HCT116 (cell line): ENCODE measurements around the gene WNT1. TPM values are rescaled to one million over a fixed set of nuclear protein-coding genes. Genes with fewer than 3 reads are reported as not detected.
A peak's percentile ranks its signal among the peaks of the same experiment; 100 is the strongest.

Source experiments
- ATAC-seq: fragments of 200-7000 bp; cut with Tn5 transposase; 2 replicates; pipeline ENCODE4 v1.9.1; 2020; ENCODE audit warnings: mild to moderate bottlenecking, moderate library complexity
- BruUV-seq: library from RNA; stranded (reverse); fragments of 400-500 nt; replicated peaks from 2 replicates; lab custom pipeline; 2021; lab: Mats Ljungman, UMichigan
- CTCF ChIA-PET: fragments of 300-600 bp; sonication (Branson Sonifier 250); formaldehyde crosslinking; loops from one replicate; lab custom pipeline; 2021; ENCODE audit warnings: antibody characterized with exemption; lab: Charles Lee
- POLR2A ChIA-PET: fragments of 300-600, 350-600 bp; sonication (Branson Sonifier 250); formaldehyde crosslinking; loops from one replicate; lab custom pipeline; 2021; ENCODE audit warnings: antibody characterized with exemption; lab: Charles Lee
- RAD21 ChIA-PET, 2 experiments: fragments of 300-600 bp; sonication (Branson Sonifier 250); formaldehyde crosslinking; loops; one replicate each; lab custom pipeline; 2023; ENCODE audit warnings: low total read pairs in 2 of 2; ENCODE audit not compliant: uncharacterized antibody in 2 of 2, unreplicated experiment in 2 of 2, low non-redundant PET in 1 of 2; lab: Charles Lee
- DNase-seq: peaks from one replicate; pipeline ENCODE4 v3.0.0-alpha.2; 2010; ENCODE audit warnings: low read depth, low spot score
- H2AFZ ChIP-seq: fragments of 200-600 bp; shearing (Covaris generic), sonication (generic); 2 replicates; pipeline ENCODE4 v1.6.1; 2017; ENCODE audit warnings: low read depth, mixed run types, mixed read lengths, antibody characterized with exemption, low read length; ENCODE audit not compliant: poor library complexity, severe bottlenecking
- H3K27ac ChIP-seq: 2 replicates; pipeline ENCODE4 v1.5.1; 2012; ENCODE audit warnings: low read depth, low read length
- H3K27me3 ChIP-seq: fragments of 200-600 bp; sonication (generic); 2 replicates; pipeline ENCODE4 v1.6.1; 2016; ENCODE audit warnings: mixed run types, low read length, mixed read lengths; ENCODE audit not compliant: insufficient read depth
- H3K36me3 ChIP-seq, 2 experiments: fragments of 200-500 bp in 1 of 2; fragments of 200-600 bp in 1 of 2; sonication (Bioruptor generic) in 1 of 2; sonication (generic) in 1 of 2; 2 replicates each; pipeline versions ENCODE4 v1.5.1 to v1.6.1; 2014 to 2016; ENCODE audit warnings: low read length in 2 of 2, inconsistent platforms in 1 of 2, mixed read lengths in 1 of 2, mixed run types in 1 of 2; ENCODE audit not compliant: insufficient read depth in 2 of 2, control insufficient read depth in 1 of 2
- H3K4me1 ChIP-seq, 2 experiments: fragments of 200-600 bp in 1 of 2; sonication (generic) in 1 of 2; 2 replicates each; pipeline versions ENCODE4 v1.5.1 to v1.6.1; 2012 to 2017; ENCODE audit warnings: low read length in 2 of 2, inconsistent platforms in 1 of 2, mild to moderate bottlenecking in 1 of 2, mixed read lengths in 1 of 2, mixed run types in 1 of 2, moderate library complexity in 1 of 2; ENCODE audit not compliant: insufficient read depth in 2 of 2, control insufficient read depth in 1 of 2
- H3K4me2 ChIP-seq: fragments of 200-600 bp; sonication (generic); 2 replicates; pipeline ENCODE4 v1.6.1; 2017; ENCODE audit warnings: mixed run types, low read length, mixed read lengths
- H3K4me3 ChIP-seq, 2 experiments: fragments of 200-600 bp in 1 of 2; sonication (generic) in 1 of 2; replicated peaks in 1 of 2; 2 replicates each; pipeline ENCODE4 v1.5.1; 2011 to 2016; ENCODE audit warnings: low read length in 2 of 2, control low read depth in 1 of 2, low read depth in 1 of 2, mild to moderate bottlenecking in 1 of 2, mixed read lengths in 1 of 2, mixed run types in 1 of 2
- H3K79me2 ChIP-seq: fragments of 200-600 bp; sonication (generic); 2 replicates; pipeline ENCODE4 v1.6.1; 2017; ENCODE audit warnings: mild to moderate bottlenecking, mixed run types, low read length, moderate library complexity, mixed read lengths; ENCODE audit not compliant: insufficient read depth
- H3K9ac ChIP-seq: fragments of 200-600 bp; sonication (generic); 2 replicates; pipeline ENCODE4 v1.6.1; 2016; ENCODE audit warnings: low read length, mixed read lengths
- H3K9me2 ChIP-seq: fragments of 200-600 bp; sonication (generic), shearing (Covaris generic); 2 replicates; pipeline ENCODE4 v1.6.1; 2017; ENCODE audit warnings: mixed run types, mild to moderate bottlenecking, moderate library complexity; ENCODE audit not compliant: insufficient read depth
- H3K9me3 ChIP-seq, 2 experiments: fragments of 200-500 bp in 1 of 2; fragments of 200-600 bp in 1 of 2; sonication (Bioruptor generic) in 1 of 2; sonication (generic) in 1 of 2; 2 replicates each; pipeline ENCODE4 v1.6.1; 2014 to 2017; ENCODE audit warnings: low read length in 2 of 2, mixed read lengths in 2 of 2, inconsistent platforms in 1 of 2, low read depth in 1 of 2, mild to moderate bottlenecking in 1 of 2, mixed run types in 1 of 2, moderate library complexity in 1 of 2; ENCODE audit not compliant: control insufficient read depth in 1 of 2, insufficient read depth in 1 of 2
- H4K20me1 ChIP-seq: fragments of 200-600 bp; sonication (generic), shearing (Covaris generic); 2 replicates; pipeline ENCODE4 v1.6.1; 2017; ENCODE audit warnings: mixed run types, mild to moderate bottlenecking, moderate library complexity; ENCODE audit not compliant: insufficient read depth
- CBX3 ChIP-seq: IDR thresholded peaks from 2 replicates; pipeline ENCODE4 v1.6.1; 2012; ENCODE audit warnings: low read depth
- CEBPB ChIP-seq: IDR thresholded peaks from 2 replicates; pipeline ENCODE4 v1.6.1; 2012; ENCODE audit warnings: low read depth
- CTCF ChIP-seq, 3 experiments: fragments of 200-600 bp in 1 of 3; sonication (generic) in 1 of 3; IDR thresholded peaks in 2 of 3; conservative IDR thresholded peaks in 1 of 3; 2 replicates each; pipeline ENCODE4 v1.5.1; 2012 to 2017; ENCODE audit warnings: low read depth in 2 of 3, low read length in 2 of 3, antibody characterized with exemption in 1 of 3, borderline replicate concordance in 1 of 3, control low read depth in 1 of 3, mild to moderate bottlenecking in 1 of 3, mixed read lengths in 1 of 3, mixed run types in 1 of 3, moderate library complexity in 1 of 3; ENCODE audit not compliant: insufficient read depth in 1 of 3
- ELF1 ChIP-seq: IDR thresholded peaks from 2 replicates; pipeline ENCODE4 v1.6.1; 2012; ENCODE audit warnings: low read depth, borderline replicate concordance
- EZH2 ChIP-seq: fragments of 200-600 bp; sonication (generic); IDR thresholded peaks from 2 replicates; pipeline ENCODE4 v1.6.1; 2017; ENCODE audit warnings: antibody characterized with exemption, mixed run types
- EZH2phosphoT487 ChIP-seq: fragments of 200-600 bp; IDR thresholded peaks from 2 replicates; pipeline ENCODE4 v1.6.1; 2018; ENCODE audit warnings: antibody characterized with exemption, borderline replicate concordance
- FOSL1 ChIP-seq: IDR thresholded peaks from 2 replicates; pipeline ENCODE4 v1.6.1; 2012; ENCODE audit warnings: low read depth
- JUND ChIP-seq: IDR thresholded peaks from 2 replicates; pipeline ENCODE4 v1.6.1; 2012
- POLR2A ChIP-seq: IDR thresholded peaks from 2 replicates; pipeline ENCODE4 v1.7.0; 2011; ENCODE audit warnings: borderline replicate concordance; ENCODE audit not compliant: insufficient read depth, insufficient read length; ENCODE audit errors: extremely low read depth
- POLR2AphosphoS5 ChIP-seq: IDR thresholded peaks from 2 replicates; pipeline ENCODE4 v1.6.1; 2011; ENCODE audit warnings: mild to moderate bottlenecking, low read depth, low read length, moderate library complexity
- RAD21 ChIP-seq: IDR thresholded peaks from 2 replicates; pipeline ENCODE4 v1.6.1; 2012; ENCODE audit warnings: low read depth, mild to moderate bottlenecking
- REST ChIP-seq: IDR thresholded peaks from 2 replicates; pipeline ENCODE4 v1.6.1; 2012; ENCODE audit warnings: low read depth
- SIN3A ChIP-seq: IDR thresholded peaks from 2 replicates; pipeline ENCODE4 v1.6.1; 2012; ENCODE audit warnings: low read depth
- SP1 ChIP-seq: IDR thresholded peaks from 2 replicates; pipeline ENCODE4 v1.6.1; 2012; ENCODE audit warnings: low read depth
- SRF ChIP-seq: IDR thresholded peaks from 2 replicates; pipeline ENCODE4 v1.6.1; 2012; ENCODE audit warnings: low read depth
- TCF7L2 ChIP-seq: IDR thresholded peaks from 2 replicates; pipeline ENCODE4 v1.7.0; 2011; ENCODE audit warnings: borderline replicate concordance, inconsistent platforms; ENCODE audit not compliant: insufficient read depth, insufficient read length; ENCODE audit errors: extremely low read depth
- YY1 ChIP-seq: IDR thresholded peaks from 2 replicates; pipeline ENCODE4 v1.6.1; 2011; ENCODE audit warnings: low read length, low read depth, moderate library complexity, mild to moderate bottlenecking; ENCODE audit not compliant: insufficient replicate concordance; ENCODE audit errors: extremely low read depth
- ZFX ChIP-seq: fragments of 450-650 bp; IDR thresholded peaks from 2 replicates; pipeline ENCODE4 v1.6.1; 2017
- ZNF274 ChIP-seq: fragments of 200-500 bp; sonication (Bioruptor generic); IDR thresholded peaks from 2 replicates; pipeline ENCODE4 v1.6.1; 2014; ENCODE audit warnings: mild to moderate bottlenecking, low read depth, low read length, inconsistent platforms
- intact Hi-C: fragments of 100-400 bp; cut with micrococcal nuclease; formaldehyde crosslinking; loops from 2 replicates; pipeline ENCODE4 v1.10.0; 2022
- total RNA-seq: library from RNA; stranded (reverse); gene quantifications from one replicate; pipeline ENCODE4 v1.2.1, GENCODE V29; 2021; ENCODE audit not compliant: unreplicated experiment

WNT1 gene
- total RNA-seq, 1 experiment from 2014 or later, result not detected

- RAD21 ChIA-PET, result no interaction called here
- DNase-seq (peak; percentile 93), ATAC-seq (peak; percentile 85)
- intact Hi-C loops, result no loop called here
- Histone ChIP-seq H3K79me2 (peaks cover 11% of the 10 kb centered on the region; the same call in 1 of the 2 replicates), H3K4me1 (peaks cover 8 to 20% of the 10 kb centered on the region in 2 experiments), H4K20me1 (no peaks in the 10 kb centered on the region), H3K4me2 (peak within 1 kb of the TSS; percentile 96), H3K27ac (peak within 1 kb of the TSS; percentile 89), H3K9ac (peak within 1 kb of the TSS; percentile 89), H3K9me3 (no peaks in the 10 kb centered on the region), H2AFZ (no peak within 1 kb of the TSS), H3K36me3 (peaks cover 11 to 13% of the 10 kb centered on the region in 2 experiments; a peak in 3 of 4 replicates), H3K27me3 (no peaks in the 10 kb centered on the region), H3K9me2 (no peaks in the 10 kb centered on the region), H3K4me3 (peak within 1 kb of the TSS; percentile 88 to 93)
- CTCF ChIA-PET, result interaction anchor here (1.0 to 2.7 kb wide), 6 partner anchors 19 to 166 kb away, joined by 4 to 16 read pairs (median 8); partner anchors contain the start of genes DDN and DDX23
- BruUV-seq, result TSS peak; percentile 69
- POLR2A ChIA-PET, result interaction anchor here (0.9 to 1.5 kb wide), 6 partner anchors 12 to 112 kb away, joined by 3 to 7 read pairs (median 3); partner anchors contain the start of genes DDN and TUBA1B
- peak; percentile 85 for TF ChIP-seq POLR2A
- no peak for TF ChIP-seq RAD21
- TF ChIP-seq FOSL1, result no peak; the same call in 1 of the 2 replicates
- TF ChIP-seq ZFX, result peak; percentile 77
- peak; percentile 35 to 45 (median 42); a peak in 5 of 6 replicates for TF ChIP-seq CTCF (IDR thresholded peaks at IDR 0.05 in 2 of 3, conservative IDR thresholded peaks at IDR 0.05 in 1 of 3; ENCODE audit: borderline replicate concordance in 1 of 3, insufficient read depth in 1 of 3, low read depth in 2 of 3, low read length in 2 of 3)
- TF ChIP-seq ZNF274, result no peak
- peak; percentile 58; the same call in 1 of the 2 replicates for TF ChIP-seq ELF1
- TF ChIP-seq REST, result no peak
- TF ChIP-seq SIN3A, result peak; percentile 70; the same call in 1 of the 2 replicates
- peak; percentile 91 for TF ChIP-seq YY1
- TF ChIP-seq SRF, result peak; percentile 76
- TF ChIP-seq TCF7L2, result no peak
- TF ChIP-seq JUND, result peak; percentile 56
- no peak for TF ChIP-seq EZH2
- TF ChIP-seq SP1, result peak; percentile 74
- TF ChIP-seq CEBPB, result no peak; the same call in 1 of the 2 replicates
- no peak for TF ChIP-seq CBX3
- TF ChIP-seq POLR2AphosphoS5, result peak; percentile 98
- TF ChIP-seq EZH2phosphoT487, result no peak
Observed at GRCh38 chr12:49018261-49019119, 40.4 kb downstream of the WNT1 start, which contains the start of gene PRKAG1. Gene PRKAG1, minus strand, starts transcription at chr12:49018776. Its CDS starts 36 bp downstream, at chr12:49018740.
